ENCODE measurements around the gene PMAIP1.

The PMAIP1 gene

DNA sequence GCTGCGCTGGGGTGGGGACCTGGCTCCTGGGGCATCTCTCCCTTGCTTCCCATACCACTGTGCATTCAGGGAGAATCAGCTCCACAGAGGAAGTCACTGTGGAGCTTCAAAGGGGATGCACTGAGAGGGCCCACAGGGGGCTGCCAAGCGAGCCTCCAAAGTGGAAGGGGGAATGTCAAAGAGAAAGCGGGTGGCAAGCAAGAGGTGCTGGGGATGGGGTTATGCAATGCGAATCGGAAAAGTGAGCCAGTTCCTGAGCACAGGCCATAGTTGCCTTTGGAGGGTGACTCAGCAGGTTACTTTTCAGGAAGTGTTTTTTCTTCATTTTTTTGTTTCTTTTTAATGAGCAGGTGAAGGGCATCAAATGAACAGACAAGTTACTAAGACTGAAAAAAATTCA, 17.6 kb downstream of the PMAIP1 start:
- no peak overlapping the region for H3K27ac ChIP-seq
- TF ChIP-seq, protein P1, sequence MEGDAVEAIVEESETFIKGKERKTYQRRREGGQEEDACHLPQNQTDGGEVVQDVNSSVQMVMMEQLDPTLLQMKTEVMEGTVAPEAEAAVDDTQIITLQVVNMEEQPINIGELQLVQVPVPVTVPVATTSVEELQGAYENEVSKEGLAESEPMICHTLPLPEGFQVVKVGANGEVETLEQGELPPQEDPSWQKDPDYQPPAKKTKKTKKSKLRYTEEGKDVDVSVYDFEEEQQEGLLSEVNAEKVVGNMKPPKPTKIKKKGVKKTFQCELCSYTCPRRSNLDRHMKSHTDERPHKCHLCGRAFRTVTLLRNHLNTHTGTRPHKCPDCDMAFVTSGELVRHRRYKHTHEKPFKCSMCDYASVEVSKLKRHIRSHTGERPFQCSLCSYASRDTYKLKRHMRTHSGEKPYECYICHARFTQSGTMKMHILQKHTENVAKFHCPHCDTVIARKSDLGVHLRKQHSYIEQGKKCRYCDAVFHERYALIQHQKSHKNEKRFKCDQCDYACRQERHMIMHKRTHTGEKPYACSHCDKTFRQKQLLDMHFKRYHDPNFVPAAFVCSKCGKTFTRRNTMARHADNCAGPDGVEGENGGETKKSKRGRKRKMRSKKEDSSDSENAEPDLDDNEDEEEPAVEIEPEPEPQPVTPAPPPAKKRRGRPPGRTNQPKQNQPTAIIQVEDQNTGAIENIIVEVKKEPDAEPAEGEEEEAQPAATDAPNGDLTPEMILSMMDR (IDR thresholded peaks at IDR 0.05), result no peak
- no peak for TF ChIP-seq ZFX (IDR thresholded peaks at IDR 0.05; ENCODE audit: borderline replicate concordance)

DNA sequence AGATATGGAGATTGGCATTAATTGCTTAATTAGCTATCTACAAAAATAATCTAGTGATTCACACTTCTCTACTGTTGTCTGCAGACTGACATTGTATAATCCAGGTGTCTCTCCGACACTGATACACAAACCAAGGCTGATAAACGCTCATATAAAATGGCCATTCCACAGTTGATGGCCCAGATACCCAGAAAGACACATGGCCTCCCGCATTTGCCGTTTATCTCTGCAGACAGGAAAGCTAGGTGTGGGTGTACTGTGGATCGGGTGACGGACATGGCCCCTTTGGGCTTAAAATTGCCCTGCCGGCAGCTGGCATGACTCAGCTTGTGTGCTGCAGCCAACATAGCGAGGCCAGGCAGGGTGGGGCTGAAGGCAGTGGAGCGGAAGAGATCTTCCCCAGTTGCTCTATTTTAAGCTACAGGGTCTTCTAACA, 18.5 kb downstream of the PMAIP1 start:
- no peak overlapping the region for H3K27ac ChIP-seq
- TF ChIP-seq, protein P1 (IDR thresholded peaks at IDR 0.05), result no peak
- TF ChIP-seq ZFX (IDR thresholded peaks at IDR 0.05; ENCODE audit: borderline replicate concordance), result no peak

DNA sequence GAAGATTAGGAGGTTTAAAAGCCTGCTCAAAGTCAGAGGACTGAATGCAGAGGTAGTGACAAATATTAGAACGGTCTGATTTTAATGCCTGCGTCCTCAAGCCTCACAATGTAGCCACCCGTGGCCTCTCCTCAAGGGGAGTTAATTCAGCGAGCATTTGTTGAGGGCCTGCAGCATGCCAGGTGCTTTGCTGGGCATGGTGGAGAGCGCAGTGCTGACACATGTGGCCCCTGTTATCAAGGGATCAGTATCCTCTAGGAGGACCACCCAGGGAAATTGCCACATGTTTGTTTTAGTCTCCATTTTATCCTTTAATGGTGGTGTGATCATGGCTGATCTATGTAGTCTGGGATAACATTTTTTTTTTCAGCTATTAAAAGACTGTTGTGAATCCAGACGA, 19.2 kb downstream of the PMAIP1 start:
- no peak overlapping the region for H3K27ac ChIP-seq
- TF ChIP-seq, protein P1 (IDR thresholded peaks at IDR 0.05), result no peak
- no peak for TF ChIP-seq ZFX (IDR thresholded peaks at IDR 0.05; ENCODE audit: borderline replicate concordance)

DNA sequence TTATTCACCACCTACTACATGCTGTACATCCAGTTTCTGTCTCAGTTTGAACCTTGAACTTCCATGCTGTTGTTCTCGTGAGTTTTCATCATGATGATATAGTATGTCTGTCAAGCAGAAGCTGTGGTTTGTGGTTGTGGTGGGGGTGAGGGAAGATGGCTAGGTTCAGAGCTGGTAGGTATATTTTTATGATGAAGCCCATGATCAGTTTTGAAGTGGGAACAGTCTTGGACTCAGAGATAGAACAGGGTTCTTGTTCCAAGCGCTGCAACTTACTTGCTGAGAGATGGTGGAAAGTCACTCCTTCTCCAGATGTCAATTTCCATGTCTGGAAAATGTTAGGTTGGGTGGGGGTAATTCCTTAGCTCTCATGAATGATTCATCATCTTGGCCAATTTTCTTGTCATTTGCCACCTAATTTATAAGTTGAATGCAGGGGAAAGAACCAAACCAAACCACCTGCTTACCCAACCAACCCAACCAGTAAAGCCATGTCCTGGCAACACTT, 21.6 kb downstream of the PMAIP1 start:
- no peak overlapping the region for H3K27ac ChIP-seq
- TF ChIP-seq, protein P1 (IDR thresholded peaks at IDR 0.05), result no peak
- TF ChIP-seq ZFX (IDR thresholded peaks at IDR 0.05; ENCODE audit: borderline replicate concordance), result no peak

DNA sequence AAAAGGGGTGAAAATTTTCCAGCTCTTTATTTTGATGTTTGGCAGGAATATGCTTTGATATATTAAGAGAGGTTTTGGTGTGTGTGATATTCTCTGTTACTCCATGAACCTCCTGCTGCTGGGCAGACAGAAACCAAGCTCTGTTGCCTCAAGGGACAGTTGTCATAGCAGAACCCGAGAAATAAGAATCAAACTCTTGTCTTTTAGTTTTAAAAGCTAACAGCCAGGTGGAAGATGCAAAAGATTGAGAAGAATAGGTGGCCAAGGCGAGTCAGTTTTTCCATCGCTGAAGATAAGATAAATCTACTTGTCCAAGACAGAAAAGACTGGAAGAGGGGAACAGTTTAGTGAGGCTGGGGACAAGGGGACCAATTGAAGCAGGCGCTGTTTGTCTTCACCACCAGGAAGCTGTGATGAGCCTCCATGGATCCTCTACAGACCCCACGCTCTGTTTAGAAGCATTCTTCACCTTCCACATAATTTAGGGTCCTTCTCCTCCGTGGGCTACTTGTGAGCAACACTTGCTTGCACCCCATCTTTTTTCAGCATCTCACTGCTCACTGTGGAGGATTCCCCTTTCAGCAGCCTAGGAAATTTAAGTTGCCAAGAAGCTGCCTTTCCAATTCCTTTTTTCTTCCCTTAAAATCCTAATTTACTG, 23.9 kb downstream of the PMAIP1 start:
- H3K27ac ChIP-seq, result no peak overlapping the region
- TF ChIP-seq, protein P1 (IDR thresholded peaks at IDR 0.05), result no peak
- no peak for TF ChIP-seq ZFX (IDR thresholded peaks at IDR 0.05; ENCODE audit: borderline replicate concordance)

DNA sequence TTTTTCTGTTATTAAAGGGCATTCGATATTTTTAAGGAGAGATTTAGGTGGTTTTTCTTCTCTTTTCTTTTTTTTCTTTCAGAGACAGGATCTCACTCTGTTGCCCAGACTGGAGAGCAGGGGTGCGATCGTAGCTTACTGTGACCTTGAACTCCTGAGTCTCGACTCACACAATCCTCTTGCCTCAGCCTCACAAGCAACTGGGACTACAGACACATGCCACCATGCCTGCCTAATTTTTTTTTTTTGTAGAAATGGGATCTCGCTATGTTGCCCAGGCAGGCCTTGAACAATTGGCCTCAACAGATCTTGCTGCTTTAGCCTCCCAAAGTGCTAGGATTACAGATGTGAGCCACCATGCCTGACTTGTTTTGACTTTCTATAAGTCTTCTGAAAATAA, 26.3 kb downstream of the PMAIP1 start:
- no peak for TF ChIP-seq ZFX (IDR thresholded peaks at IDR 0.05; ENCODE audit: borderline replicate concordance)
- TF ChIP-seq, protein P1 (IDR thresholded peaks at IDR 0.05), result no peak
- H3K27ac ChIP-seq, result no peak overlapping the region

DNA sequence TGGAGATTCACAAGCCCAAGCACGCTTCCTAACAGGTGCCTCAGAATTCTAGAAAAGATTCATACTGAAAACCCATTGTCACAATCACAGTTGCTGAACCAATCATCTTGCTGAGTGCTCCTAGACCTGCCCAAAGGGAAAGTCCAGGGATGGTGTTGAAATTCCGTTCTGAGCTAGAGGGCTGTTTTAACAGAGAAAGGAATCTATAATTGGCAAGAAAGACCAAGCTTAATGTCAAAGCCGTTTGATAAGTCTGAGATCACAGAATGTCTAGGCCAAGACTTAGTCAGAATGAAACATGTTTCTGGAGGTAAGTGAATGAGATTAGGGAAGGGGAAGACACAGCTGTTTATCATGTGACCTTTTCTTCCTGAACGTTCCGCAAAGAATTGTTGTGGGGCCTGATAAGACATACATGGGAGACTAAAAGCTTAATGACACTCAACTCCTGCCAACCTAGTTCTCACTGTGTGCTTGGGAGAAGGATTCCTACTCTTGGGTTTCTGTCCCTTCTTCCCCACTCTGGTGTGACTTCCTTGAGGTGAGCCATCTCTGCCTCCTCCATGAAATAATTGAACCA, 27.5 kb downstream of the PMAIP1 start:
- TF ChIP-seq, protein P1 (IDR thresholded peaks at IDR 0.05), result no peak
- no peak overlapping the region for H3K27ac ChIP-seq
